ENCODE data around the gene IRF2.
"Not testable (repeated sequence)": the region's sequence is repeated elsewhere in the genome, so short reads cannot be mapped to it uniquely, and the experiment has no call there.

IRF2 gene

DNA sequence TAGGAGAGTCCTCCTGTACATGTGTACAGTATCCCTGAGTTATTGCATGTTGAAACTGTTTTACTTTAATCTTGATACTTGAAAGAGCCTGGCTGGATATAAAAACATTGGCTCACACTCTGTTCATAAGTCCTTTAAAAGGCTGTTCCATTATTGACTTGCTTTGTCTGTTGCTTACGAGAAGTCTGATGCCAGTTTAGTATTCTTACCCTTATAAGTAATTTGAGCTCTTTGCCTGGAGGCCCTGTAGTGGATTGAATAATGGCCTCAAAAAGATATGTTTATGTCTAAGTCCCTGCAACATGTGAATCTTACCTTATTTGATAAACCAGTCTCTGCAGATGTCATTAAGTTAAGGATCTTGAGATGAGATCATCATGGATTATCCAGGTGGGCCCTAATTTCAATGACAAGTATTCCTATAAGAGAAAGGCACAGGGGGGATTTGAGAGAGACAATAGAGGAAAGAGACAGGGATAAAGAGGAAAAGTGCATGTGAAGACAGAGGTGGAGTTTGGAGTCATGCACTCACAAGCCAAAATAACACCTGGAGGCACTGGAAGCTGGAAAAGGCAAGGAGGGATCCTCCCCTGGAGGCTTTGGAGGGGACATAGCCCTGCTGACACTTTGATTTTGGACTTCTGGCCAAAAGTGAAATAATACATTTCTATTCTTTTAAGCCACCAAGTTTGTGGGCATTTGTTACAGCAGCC lies 98.1 kb downstream of the IRF2 start:
- H3K4me3 ChIP-seq (ENCODE audit: low read depth, low read length): no peak overlapping the region

DNA sequence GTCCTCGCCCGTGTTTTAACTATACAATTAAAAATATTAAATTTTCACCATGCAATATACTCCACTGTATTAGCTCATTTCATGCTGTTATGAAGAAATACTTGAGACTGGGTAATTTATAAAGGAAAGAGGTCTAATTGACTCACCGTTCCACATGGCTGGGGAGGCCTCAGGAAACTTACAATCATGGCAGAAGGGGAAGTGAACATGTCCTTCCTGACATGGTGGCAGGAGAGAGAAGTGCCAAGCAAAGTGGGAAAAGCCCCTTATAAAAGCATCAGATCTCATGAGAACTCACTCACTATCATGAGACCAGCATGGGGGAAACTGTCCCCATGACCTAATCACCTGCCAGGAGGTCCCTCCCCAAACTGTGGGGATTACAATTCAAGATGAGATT lies 98.7 kb downstream of the IRF2 start:
- not testable (repeated sequence) for H3K4me3 ChIP-seq (ENCODE audit: low read depth, low read length)

More for the DNA sequence above, 98.1 kb downstream of the IRF2 start:
- TF ChIP-seq, protein P1, sequence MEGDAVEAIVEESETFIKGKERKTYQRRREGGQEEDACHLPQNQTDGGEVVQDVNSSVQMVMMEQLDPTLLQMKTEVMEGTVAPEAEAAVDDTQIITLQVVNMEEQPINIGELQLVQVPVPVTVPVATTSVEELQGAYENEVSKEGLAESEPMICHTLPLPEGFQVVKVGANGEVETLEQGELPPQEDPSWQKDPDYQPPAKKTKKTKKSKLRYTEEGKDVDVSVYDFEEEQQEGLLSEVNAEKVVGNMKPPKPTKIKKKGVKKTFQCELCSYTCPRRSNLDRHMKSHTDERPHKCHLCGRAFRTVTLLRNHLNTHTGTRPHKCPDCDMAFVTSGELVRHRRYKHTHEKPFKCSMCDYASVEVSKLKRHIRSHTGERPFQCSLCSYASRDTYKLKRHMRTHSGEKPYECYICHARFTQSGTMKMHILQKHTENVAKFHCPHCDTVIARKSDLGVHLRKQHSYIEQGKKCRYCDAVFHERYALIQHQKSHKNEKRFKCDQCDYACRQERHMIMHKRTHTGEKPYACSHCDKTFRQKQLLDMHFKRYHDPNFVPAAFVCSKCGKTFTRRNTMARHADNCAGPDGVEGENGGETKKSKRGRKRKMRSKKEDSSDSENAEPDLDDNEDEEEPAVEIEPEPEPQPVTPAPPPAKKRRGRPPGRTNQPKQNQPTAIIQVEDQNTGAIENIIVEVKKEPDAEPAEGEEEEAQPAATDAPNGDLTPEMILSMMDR (IDR thresholded peaks at IDR 0.05; ENCODE audit: borderline replicate concordance, insufficient read depth, low read depth, low read length): no peak

DNA sequence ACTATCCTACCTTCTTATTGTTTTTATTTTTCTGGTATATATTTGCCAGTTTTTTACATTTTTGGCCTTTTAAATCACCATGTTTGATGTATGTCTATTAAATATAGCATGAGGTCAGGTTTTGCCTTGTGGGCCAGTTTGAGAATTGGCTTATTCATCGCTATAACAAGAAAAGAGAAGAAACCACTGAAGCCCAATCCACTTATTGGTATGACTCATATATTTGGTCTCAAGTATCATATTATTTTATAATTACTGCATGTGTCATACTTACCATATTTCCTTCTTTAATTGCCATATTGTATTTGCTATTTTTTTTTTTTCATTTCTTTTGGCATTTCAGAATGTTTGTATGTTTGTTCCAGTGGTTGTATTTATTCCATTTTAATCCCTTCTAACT lies 99.3 kb downstream of the IRF2 start:
- no peak overlapping the region for H3K4me3 ChIP-seq (ENCODE audit: low read depth, low read length)
- TF ChIP-seq, protein P1 (IDR thresholded peaks at IDR 0.05; ENCODE audit: borderline replicate concordance, insufficient read depth, low read depth, low read length): no peak

DNA sequence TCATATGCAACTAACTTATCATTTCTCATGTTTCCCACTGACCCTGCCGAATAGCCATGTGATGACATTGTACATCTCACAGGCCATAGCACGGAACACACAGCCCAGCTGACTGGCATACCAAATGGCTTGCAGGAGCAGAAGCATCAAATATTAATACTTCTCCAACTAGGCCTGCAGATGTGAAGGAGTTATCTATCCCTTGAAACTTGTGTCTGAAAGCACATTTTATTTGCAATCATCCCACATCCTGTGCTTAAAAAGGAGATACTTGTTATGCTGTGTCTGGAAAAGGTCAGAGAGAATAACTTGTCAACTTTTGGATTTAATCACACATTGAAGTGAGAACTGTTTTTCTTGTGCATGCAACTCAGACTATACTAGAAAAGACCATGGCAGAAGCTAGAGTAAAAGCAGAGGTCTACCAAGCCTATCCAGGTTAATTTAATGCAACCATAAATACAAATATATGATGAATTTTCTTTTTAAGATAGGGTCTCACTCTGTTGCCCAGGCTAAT lies 100.4 kb downstream of the IRF2 start:
- no peak overlapping the region for H3K4me3 ChIP-seq (ENCODE audit: low read depth, low read length)
- TF ChIP-seq, protein P1 (IDR thresholded peaks at IDR 0.05; ENCODE audit: borderline replicate concordance, insufficient read depth, low read depth, low read length): no peak

DNA sequence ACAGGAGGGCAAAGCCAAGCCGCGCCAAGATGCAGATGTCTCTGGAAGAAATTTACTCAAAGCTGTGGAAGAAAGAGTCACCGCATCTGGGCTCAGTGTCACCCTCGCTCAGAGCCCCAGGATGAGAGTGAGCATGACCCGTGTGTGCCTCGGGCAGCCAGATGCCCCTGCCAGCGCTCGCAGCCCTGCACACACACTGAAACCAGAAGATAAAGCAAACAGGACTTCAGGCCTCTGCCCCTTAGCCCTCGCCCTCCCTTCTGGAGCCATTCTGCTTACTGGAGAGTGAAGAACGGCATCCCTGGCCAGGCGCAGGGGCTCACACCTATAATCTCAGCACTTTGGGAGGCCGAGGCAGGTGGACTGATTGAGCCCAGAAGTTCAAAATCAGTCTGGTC lies 103.0 kb downstream of the IRF2 start:
- TF ChIP-seq, protein P1 (IDR thresholded peaks at IDR 0.05; ENCODE audit: borderline replicate concordance, insufficient read depth, low read depth, low read length): no peak

DNA sequence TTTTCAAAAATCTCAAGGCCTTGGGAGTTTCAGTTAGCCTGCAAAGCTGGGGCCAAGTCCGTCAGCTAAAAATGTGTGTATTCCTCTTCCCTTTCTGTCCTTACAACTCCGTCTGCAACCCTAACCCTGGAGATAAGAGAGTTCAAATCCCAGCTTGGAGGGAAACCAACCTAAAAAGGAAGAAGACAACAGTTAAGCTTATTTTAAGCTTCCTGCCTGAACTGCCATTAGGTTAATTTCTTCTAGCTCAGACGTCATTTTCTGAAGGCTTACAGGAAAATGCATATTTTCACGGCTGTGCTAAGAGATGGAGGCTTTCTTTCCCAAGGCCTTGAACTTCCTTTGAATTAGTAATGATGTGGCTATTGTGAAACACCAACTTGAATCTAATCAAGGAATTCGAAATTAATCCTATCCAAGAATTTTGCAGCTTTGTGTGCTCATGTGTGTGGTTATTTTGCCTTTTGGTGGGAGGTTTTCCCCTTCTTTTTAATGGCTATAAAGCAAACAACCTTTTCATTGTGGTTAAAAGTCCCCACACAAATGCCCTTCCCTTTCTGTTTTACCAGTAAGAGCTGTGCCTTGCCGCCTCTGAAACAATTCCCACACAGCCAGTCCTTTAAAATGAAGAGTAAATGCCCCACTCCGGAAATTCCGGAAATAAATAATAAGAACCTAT lies 103.5 kb downstream of the IRF2 start:
- TF ChIP-seq, protein P1 (IDR thresholded peaks at IDR 0.05; ENCODE audit: borderline replicate concordance, insufficient read depth, low read depth, low read length): no peak
- no peak overlapping the region for H3K4me3 ChIP-seq (ENCODE audit: low read depth, low read length)

More for the DNA sequence above, 103.0 kb downstream of the IRF2 start:
- no peak overlapping the region for H3K4me3 ChIP-seq (ENCODE audit: low read depth, low read length)

DNA sequence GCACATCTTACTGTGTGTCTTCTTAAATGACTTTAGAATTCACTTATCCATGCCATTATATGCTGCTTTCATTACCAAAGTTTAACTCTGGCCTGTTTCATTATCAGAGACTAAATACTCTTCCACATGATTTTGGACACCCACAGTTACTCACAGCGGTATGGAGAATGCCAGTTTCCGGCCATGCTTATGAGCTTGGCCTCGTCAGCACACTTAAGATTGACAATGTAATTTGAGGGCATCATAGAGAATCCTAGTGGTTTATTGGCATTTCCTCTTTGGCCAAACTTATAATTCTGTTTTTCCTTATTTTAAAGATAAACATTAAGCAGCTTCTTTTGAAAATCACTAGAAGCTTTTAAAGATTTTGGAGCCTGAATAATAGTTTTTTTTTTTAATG lies 104.5 kb downstream of the IRF2 start:
- no peak overlapping the region for H3K4me3 ChIP-seq (ENCODE audit: low read depth, low read length)
- TF ChIP-seq, protein P1 (IDR thresholded peaks at IDR 0.05; ENCODE audit: borderline replicate concordance, insufficient read depth, low read depth, low read length): no peak
